ENCODE data around the gene TMTC2.
A peak's percentile ranks its signal among the peaks of the same experiment; 100 is the strongest.
"Not testable (repeated sequence)": the region's sequence is repeated elsewhere in the genome, so short reads cannot be mapped to it uniquely, and the experiment has no call there.

The TMTC2 gene

DNA sequence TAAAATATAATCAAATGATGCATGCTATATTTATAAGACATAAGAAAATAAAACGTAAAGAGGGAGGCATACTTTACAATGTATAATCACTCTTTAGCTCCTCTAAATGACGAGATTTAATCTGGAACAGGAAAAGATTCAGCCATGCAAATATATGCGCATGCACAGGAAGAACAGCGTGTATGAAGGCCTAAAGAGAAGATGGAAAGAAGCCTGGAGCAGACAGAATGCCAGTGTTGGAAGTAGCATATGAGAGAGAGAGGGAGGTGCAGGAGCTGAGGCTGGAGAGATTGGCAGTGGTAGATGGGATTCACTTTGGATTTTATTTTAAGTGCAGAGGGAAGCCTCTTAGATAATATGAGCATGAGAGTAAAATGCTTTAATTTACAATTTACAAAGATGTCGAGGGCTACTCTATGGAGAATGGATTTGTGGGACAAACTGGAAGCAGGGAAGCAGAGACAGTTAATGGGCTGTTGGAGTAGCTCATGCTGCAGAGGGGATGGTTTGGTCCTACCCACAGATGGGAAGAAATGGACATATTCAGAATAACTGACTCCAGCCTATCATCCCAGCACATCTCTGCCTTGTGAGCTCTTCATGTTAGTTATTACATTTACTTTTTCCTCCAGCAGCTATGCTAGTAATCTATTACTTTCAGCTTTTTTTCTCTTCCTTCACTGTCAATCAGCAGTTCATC is 411.1 kb downstream of the TMTC2 start:
- ATAC-seq = no peak
- no peak overlapping the region for H3K4me3 Mint-ChIP-seq
- H3K36me3 Mint-ChIP-seq = no peaks in the 10 kb centered on the region
- H3K27me3 Mint-ChIP-seq = no peaks in the 10 kb centered on the region
- H3K27ac Mint-ChIP-seq = no peak overlapping the region
- no peaks in the 10 kb centered on the region for H3K4me1 Mint-ChIP-seq
- peaks cover 10% of the 10 kb centered on the region for H3K9me3 Mint-ChIP-seq

- peaks cover 9% of the 10 kb centered on the region for H3K9me3 Mint-ChIP-seq
- H3K36me3 Mint-ChIP-seq = no peaks in the 10 kb centered on the region
- ATAC-seq = no peak
- H3K4me3 Mint-ChIP-seq = no peak overlapping the region
- no peaks in the 10 kb centered on the region for H3K27me3 Mint-ChIP-seq
- H3K4me1 Mint-ChIP-seq = no peaks in the 10 kb centered on the region
- no peak overlapping the region for H3K27ac Mint-ChIP-seq
Observed at GRCh38 chr12:83099436-83099835, 412.7 kb downstream of the TMTC2 start.

DNA sequence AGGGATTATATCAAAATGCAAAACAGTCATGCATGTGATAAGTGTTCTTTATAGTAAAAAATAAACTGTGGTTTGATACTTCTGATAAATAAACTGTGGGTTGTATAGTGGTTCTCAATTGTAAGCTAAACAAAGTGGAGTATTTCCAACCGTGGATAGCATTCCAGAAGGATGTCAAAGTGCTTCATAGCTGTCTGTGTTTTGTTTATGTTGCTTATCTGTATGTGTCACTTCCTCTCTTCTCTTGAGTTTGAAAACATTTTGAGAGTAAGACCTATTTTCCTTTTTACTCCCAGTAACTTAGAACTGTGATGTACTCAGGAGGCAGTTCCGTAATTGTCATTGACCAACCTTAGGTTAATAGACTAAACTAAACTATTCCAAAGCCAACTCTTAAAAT is 415.8 kb downstream of the TMTC2 start:
- H3K4me3 Mint-ChIP-seq = no peak overlapping the region
- H3K27ac Mint-ChIP-seq = no peak overlapping the region
- H3K9me3 Mint-ChIP-seq = no peaks in the 10 kb centered on the region
- H3K4me1 Mint-ChIP-seq = no peaks in the 10 kb centered on the region
- ATAC-seq = no peak
- no peaks in the 10 kb centered on the region for H3K36me3 Mint-ChIP-seq
- no peaks in the 10 kb centered on the region for H3K27me3 Mint-ChIP-seq

GRCh38 chr12:83106873-83107272 is 420.2 kb downstream of the TMTC2 start:
- H3K4me3 Mint-ChIP-seq = no peak overlapping the region
- H3K27me3 Mint-ChIP-seq = no peaks in the 10 kb centered on the region
- no peak for ATAC-seq
- no peak overlapping the region for H3K27ac Mint-ChIP-seq
- no peaks in the 10 kb centered on the region for H3K36me3 Mint-ChIP-seq
- H3K4me1 Mint-ChIP-seq = no peaks in the 10 kb centered on the region
- H3K9me3 Mint-ChIP-seq = no peaks in the 10 kb centered on the region

DNA sequence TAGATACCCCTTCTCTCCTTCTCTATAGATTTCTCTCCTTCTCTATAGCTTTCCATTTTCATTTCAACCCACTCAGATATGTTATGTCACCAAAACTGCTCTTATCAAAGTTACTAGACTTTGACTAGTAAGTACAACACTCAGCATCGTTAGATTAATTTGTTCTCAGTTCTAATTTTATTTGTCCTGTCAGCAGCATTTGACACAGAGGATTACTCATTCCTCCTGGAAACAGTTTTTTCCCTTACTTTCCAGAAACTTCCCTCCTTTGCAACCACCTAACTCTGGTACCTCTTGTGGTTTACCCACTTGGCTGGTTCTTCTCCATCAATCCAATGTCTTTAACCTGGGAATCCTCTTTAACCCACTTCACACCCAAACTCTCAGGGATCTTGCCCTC is 423.7 kb downstream of the TMTC2 start:
- H3K27ac Mint-ChIP-seq = no peak overlapping the region
- H3K27me3 Mint-ChIP-seq = no peaks in the 10 kb centered on the region
- no peak overlapping the region for H3K4me3 Mint-ChIP-seq
- no peaks in the 10 kb centered on the region for H3K36me3 Mint-ChIP-seq
- H3K4me1 Mint-ChIP-seq = no peaks in the 10 kb centered on the region
- ATAC-seq = no peak
- no peaks in the 10 kb centered on the region for H3K9me3 Mint-ChIP-seq

- no peak for ATAC-seq
- H3K4me3 Mint-ChIP-seq = no peak overlapping the region
- no peaks in the 10 kb centered on the region for H3K27me3 Mint-ChIP-seq
- no peaks in the 10 kb centered on the region for H3K36me3 Mint-ChIP-seq
- H3K9me3 Mint-ChIP-seq = peaks cover 4% of the 10 kb centered on the region
- no peak overlapping the region for H3K27ac Mint-ChIP-seq
- no peaks in the 10 kb centered on the region for H3K4me1 Mint-ChIP-seq
Observed at GRCh38 chr12:83113945-83114344, 427.2 kb downstream of the TMTC2 start.

DNA sequence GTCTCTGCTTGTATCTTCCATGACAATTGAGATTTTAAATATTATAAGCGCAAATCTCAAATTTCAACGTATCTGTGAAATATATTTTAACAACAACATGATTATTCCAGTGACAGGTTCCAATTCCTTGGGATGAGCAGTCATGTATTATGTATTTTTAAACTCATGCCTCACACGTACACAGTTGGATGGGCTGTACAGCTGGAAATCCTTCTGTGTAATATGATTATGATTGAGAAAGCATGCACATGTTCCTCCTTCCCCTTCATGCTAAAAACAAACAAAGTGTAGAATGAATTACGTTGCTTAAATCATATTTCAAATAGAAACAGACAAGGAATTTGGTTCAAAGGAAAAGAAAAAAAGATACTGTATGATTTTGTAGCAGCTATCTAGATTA is 428.3 kb downstream of the TMTC2 start:
- Mint-ChIP-seq H3K36me3 (no peaks in the 10 kb centered on the region), H3K4me3 (no peak overlapping the region), H3K4me1 (no peaks in the 10 kb centered on the region), H3K9me3 (peaks cover 6% of the 10 kb centered on the region), H3K27me3 (no peaks in the 10 kb centered on the region), H3K27ac (no peak overlapping the region)
- no peak for ATAC-seq

- not testable (repeated sequence) for H3K4me3 Mint-ChIP-seq, H3K27ac Mint-ChIP-seq, H3K27me3 Mint-ChIP-seq, ATAC-seq, H3K4me1 Mint-ChIP-seq, H3K36me3 Mint-ChIP-seq, H3K9me3 Mint-ChIP-seq
Observed at GRCh38 chr12:83117926-83118325, 431.2 kb downstream of the TMTC2 start.

- ATAC-seq = no peak
Observed at GRCh38 chr12:83121897-83122622, 435.4 kb downstream of the TMTC2 start.

DNA sequence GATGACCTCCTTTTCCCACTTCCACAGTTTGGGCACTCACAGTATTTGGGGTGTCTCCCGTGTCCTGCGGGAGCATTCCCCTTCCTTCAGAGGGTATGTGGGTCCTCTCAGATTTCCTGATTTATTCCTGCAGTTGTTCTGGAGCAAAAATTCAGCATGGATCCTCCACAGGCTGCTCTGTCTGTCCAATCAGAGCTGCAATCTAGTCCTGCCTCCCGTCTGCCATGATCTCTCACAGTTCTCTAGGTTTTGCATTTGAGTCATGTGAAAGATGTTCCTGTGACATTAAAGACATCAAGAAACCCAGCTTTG is 435.9 kb downstream of the TMTC2 start:
- Mint-ChIP-seq H3K4me3 (no peak overlapping the region), H3K27me3 (no peaks in the 10 kb centered on the region)

More at GRCh38 chr12:83121897-83122622, 435.4 kb downstream of the TMTC2 start:
- Mint-ChIP-seq H3K27me3 (no peaks in the 10 kb centered on the region), H3K36me3 (no peaks in the 10 kb centered on the region), H3K4me3 (no peak overlapping the region), H3K4me1 (no peaks in the 10 kb centered on the region), H3K27ac (no peak overlapping the region), H3K9me3 (peaks cover 3% of the 10 kb centered on the region)

GRCh38 chr12:83123039-83123438 is 436.3 kb downstream of the TMTC2 start:
- H3K9me3 Mint-ChIP-seq = peaks cover 3% of the 10 kb centered on the region
- H3K27me3 Mint-ChIP-seq = no peaks in the 10 kb centered on the region
- no peak overlapping the region for H3K4me3 Mint-ChIP-seq
- ATAC-seq = no peak
- no peaks in the 10 kb centered on the region for H3K4me1 Mint-ChIP-seq
- no peak overlapping the region for H3K27ac Mint-ChIP-seq
- H3K36me3 Mint-ChIP-seq = no peaks in the 10 kb centered on the region

More for the DNA sequence above, 435.9 kb downstream of the TMTC2 start:
- H3K4me1 Mint-ChIP-seq = no peaks in the 10 kb centered on the region
- no peak for ATAC-seq
- no peak overlapping the region for H3K27ac Mint-ChIP-seq
- no peaks in the 10 kb centered on the region for H3K36me3 Mint-ChIP-seq
- H3K9me3 Mint-ChIP-seq = peaks cover 3% of the 10 kb centered on the region

GRCh38 chr12:83128540-83128939 is 441.8 kb downstream of the TMTC2 start:
- Mint-ChIP-seq H3K4me1 (no peaks in the 10 kb centered on the region), H3K27me3 (no peaks in the 10 kb centered on the region), H3K27ac (no peak overlapping the region), H3K9me3 (no peaks in the 10 kb centered on the region), H3K36me3 (peaks cover 12% of the 10 kb centered on the region), H3K4me3 (no peak overlapping the region)
- ATAC-seq = no peak

- Mint-ChIP-seq H3K4me3 (no peak overlapping the region), H3K4me1 (no peaks in the 10 kb centered on the region), H3K9me3 (no peaks in the 10 kb centered on the region), H3K36me3 (peaks cover 12% of the 10 kb centered on the region), H3K27me3 (no peaks in the 10 kb centered on the region), H3K27ac (no peak overlapping the region)
- ATAC-seq = no peak
Observed at GRCh38 chr12:83130178-83130577, 443.5 kb downstream of the TMTC2 start.

DNA sequence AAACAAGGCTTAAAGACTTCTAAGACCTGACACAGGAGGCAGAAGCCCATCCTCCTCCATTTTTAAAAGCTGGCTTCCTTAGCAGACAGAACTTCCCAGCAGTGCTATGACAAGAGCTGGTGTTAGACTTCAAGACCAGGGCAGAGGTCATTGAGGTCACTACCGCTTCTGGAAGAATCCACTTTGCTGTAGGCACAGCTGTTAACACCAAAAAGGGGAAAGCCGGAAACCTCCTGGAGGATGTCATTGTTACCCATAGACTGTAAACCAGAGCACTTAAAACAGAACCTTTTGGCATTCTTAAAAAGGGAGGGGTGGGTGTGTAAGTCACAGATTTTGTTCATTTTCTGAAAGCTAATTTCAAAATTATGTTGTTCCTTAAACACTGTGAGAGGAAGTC is 445.7 kb downstream of the TMTC2 start:
- no peaks in the 10 kb centered on the region for H3K9me3 Mint-ChIP-seq

DNA sequence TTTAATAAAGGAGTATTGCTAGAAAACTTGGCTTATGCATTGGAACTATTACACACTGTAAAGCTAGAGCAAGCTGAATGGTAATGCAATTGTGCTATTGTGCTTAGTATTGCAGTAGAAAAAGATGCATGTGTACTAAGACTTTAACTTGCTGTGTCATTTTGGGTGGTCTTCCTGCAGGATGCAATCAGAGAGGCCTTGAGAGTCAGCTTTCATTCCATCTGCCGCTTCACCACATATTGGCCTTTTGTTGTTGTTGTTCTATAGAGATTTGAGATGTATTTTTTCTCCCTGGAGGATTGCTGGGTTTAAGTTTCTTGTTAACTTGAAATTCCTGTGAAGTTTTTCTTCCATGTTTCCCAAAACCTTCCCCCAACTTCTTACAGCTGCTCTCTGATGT is 449.7 kb downstream of the TMTC2 start:
- H3K9me3 Mint-ChIP-seq = no peaks in the 10 kb centered on the region
- no peak overlapping the region for H3K4me3 Mint-ChIP-seq
- no peak for ATAC-seq
- H3K36me3 Mint-ChIP-seq = peaks cover 12% of the 10 kb centered on the region
- no peaks in the 10 kb centered on the region for H3K4me1 Mint-ChIP-seq
- H3K27ac Mint-ChIP-seq = no peak overlapping the region
- no peaks in the 10 kb centered on the region for H3K27me3 Mint-ChIP-seq

More for the DNA sequence above, 445.7 kb downstream of the TMTC2 start:
- Mint-ChIP-seq H3K27ac (no peak overlapping the region), H3K4me1 (no peaks in the 10 kb centered on the region), H3K4me3 (no peak overlapping the region), H3K36me3 (peaks cover 12% of the 10 kb centered on the region), H3K27me3 (no peaks in the 10 kb centered on the region)
- no peak for ATAC-seq

- ATAC-seq = peak; percentile 48
- no peaks in the 10 kb centered on the region for H3K27me3 Mint-ChIP-seq
- no peaks in the 10 kb centered on the region for H3K4me1 Mint-ChIP-seq
- no peaks in the 10 kb centered on the region for H3K9me3 Mint-ChIP-seq
- H3K27ac Mint-ChIP-seq = no peak overlapping the region
- no peak overlapping the region for H3K4me3 Mint-ChIP-seq
- no peaks in the 10 kb centered on the region for H3K36me3 Mint-ChIP-seq
Observed at GRCh38 chr12:83140135-83140534, 453.4 kb downstream of the TMTC2 start.

Measured in stimulated activated memory B cell treated with anti-CD40 and anti-IgM and Interleukin-4, amounts not matched to agents 10 μg/mL and 1 μg/mL and 100 μg/mL, for 72 hours (primary cell).